SH-SY5Y (cell line): ENCODE measurements around the gene PLEKHA5.

Experiments used
- GATA2 ChIP-seq: IDR thresholded peaks from 2 replicates; pipeline ENCODE4 v1.6.1; 2011; ENCODE audit warnings: mild to moderate bottlenecking, low read depth, low read length
- GATA3 ChIP-seq: IDR thresholded peaks from 2 replicates; pipeline ENCODE4 v1.6.1; 2011; ENCODE audit warnings: low read depth, mild to moderate bottlenecking, low read length, moderate library complexity

PLEKHA5 gene, protein sequence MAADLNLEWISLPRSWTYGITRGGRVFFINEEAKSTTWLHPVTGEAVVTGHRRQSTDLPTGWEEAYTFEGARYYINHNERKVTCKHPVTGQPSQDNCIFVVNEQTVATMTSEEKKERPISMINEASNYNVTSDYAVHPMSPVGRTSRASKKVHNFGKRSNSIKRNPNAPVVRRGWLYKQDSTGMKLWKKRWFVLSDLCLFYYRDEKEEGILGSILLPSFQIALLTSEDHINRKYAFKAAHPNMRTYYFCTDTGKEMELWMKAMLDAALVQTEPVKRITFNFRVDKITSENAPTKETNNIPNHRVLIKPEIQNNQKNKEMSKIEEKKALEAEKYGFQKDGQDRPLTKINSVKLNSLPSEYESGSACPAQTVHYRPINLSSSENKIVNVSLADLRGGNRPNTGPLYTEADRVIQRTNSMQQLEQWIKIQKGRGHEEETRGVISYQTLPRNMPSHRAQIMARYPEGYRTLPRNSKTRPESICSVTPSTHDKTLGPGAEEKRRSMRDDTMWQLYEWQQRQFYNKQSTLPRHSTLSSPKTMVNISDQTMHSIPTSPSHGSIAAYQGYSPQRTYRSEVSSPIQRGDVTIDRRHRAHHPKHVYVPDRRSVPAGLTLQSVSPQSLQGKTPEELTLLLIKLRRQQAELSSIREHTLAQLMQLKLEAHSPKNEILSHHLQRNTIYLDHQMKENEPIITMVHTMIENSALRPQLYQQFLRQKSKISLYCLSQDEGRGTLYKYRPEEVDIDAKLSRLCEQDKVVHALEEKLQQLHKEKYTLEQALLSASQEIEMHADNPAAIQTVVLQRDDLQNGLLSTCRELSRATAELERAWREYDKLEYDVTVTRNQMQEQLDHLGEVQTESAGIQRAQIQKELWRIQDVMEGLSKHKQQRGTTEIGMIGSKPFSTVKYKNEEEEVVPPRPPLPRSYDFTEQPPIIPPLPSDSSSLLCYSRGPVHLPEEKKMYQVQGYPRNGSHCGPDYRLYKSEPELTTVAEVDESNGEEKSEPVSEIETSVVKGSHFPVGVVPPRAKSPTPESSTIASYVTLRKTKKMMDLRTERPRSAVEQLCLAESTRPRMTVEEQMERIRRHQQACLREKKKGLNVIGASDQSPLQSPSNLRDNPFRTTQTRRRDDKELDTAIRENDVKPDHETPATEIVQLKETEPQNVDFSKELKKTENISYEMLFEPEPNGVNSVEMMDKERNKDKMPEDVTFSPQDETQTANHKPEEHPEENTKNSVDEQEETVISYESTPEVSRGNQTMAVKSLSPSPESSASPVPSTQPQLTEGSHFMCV

DNA sequence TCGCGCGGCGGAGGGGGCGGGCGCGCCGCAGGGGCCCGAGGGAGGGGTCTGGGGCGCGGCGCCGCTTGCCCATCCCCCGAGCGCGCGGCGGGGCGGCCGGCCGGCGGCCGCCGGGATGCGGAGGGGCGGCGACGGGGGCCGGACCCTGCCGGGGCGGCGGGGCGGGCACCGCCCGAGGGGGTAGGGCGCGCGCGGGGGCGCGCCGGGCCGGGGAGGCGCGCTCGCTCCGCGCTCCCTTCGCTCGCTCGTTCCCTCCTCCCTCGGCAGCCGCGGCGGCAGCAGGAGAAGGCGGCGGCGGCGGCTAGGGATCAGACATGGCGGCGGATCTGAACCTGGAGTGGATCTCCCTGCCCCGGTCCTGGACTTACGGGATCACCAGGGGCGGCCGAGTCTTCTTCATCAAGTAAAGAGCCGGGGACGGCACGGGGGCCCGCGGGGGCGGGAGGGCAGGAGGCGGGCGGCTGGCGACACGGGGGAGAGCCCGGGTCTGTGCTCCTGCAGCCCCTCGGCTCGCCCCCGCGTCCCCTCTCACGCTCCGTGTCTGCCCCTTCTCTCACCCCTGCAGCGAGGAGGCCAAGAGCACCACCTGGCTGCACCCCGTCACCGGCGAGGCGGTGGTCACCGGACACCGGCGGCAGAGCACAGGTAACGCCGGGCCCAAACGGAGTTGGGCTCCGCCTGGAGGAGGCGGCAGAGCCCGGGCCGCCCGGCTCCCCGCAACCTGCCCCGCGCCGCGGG, at the start of gene PLEKHA5:
TSS of gene PLEKHA5 (plus strand) at position 248 of the 738 bp plus-strand sequence. CDS start at position 315, 67 bp downstream.
- TF ChIP-seq GATA2, result no peak
- TF ChIP-seq GATA3, result no peak

DNA sequence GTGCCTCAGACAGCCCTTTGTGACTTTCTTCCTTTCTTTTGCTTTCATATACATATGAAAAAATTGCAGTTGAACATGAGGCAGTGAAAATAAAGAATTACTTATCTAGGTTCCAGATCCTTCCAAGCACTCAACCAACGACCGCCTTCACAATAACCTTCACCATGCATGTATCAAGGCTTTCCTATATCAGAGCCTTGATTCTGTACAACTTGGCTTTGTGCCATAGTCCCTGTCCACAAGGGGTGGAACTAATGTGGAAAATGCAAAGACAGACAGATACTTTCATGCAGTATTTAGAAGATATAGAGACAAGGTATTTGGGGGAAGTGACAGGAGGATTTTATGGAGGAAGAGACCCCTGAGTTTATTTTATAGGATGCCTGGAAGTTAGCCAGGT, 48.6 kb upstream of the PLEKHA5 start:
- TF ChIP-seq GATA2 (no peak), GATA3 (no peak)

DNA sequence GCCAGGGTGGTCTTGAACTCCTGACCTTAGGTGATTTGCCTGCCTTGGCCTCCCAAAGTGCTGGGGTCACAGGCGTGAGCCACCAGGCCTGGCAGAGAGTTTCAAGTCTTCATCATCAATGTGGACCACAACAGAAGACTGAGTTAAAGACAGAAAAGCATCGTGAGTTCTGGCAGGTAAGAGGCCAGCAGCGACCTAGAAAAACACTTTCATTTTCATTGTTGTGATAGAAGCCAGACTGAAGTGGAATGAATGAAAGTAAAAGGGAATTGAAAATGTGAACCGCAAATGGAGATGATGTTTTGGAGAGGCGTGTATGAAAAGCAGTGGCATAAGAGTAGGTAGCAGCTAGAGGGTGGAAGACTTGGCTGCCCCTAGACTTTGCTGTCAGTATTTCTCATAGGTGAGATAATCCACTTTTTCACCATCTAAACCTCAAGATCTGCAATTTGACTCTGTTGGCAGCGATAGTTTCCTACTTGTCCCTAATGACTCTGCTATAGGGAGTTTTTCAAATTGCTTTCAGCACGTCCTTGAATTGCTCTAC, 47.1 kb upstream of the PLEKHA5 start:
- TF ChIP-seq GATA3 (no peak), GATA2 (no peak)

DNA sequence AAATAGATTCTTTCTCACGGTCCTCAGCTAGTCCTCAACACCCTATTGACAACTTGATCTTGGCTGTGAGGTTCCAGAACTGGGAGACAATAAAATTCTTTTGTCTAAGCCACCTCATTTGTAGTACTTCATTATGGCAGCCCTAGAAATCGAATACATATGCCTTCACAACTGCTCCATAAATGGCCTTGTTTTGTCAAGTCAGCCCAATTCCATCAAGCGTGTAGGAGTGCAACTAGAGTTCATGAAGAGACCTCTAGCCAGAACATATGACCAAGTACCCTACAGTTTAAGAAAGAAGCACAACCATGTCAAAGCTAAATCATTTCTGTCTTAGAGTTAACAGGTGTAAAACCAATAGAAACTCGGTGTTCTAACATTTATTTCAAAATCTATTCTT, 45.0 kb upstream of the PLEKHA5 start:
- TF ChIP-seq GATA2 (no peak), GATA3 (no peak)

DNA sequence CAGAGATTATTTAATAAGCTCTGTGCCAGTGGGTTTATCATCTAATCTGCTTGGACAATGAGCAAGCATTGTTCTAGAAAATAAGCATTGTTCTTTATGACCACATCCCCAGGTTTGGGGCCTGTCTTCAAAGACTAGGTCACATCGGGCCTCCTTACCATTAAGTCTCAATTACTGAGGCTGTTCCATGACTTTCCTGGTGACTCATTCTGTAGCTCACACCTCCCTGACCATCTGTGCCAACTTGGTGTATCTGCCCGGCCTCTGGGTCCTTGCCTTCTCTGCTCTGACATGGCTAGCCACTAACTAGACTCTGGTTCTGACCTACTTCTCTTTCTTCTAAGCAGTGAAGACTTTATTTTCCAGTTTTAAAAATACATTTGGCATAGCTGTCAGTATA, 44.4 kb upstream of the PLEKHA5 start:
- TF ChIP-seq GATA3 (no peak), GATA2 (no peak)

DNA sequence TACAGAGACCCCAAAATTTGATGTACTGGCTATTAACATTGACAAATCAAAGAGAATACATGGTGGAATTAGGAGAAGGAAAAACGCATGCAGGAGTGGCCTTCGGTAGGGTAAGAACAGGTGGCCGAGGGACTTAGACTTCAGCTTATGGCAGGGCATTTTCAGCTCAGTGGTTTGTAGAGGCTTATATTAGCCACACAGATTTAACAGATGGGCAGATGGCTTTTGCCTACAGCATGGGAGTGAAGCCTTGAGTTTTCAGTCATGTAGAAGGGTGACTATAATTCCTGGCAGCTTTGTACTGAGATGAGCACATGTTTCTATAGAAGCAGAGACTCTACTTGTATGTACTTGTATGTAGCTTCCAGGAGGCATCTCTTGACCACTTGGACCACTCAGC, 40.9 kb upstream of the PLEKHA5 start:
- TF ChIP-seq GATA2 (no peak), GATA3 (no peak)

DNA sequence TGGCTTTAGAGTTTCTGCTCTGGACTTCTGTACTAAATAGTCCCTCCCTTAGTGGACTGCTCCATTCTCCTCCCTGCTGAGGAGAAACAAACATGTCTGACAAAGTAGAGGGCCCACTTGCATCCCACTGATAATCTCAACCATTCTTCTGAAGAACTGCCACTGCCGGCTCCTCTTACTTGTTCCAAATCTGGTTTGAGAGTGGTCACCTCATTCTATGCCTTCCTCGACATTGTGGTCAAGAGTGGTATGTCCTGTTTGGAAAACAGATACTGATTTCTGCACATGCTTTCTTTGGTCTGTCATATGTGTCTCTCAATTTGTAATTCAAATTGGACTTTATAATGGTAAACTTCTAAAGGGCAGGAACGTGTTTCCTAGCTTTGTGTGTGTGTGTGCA, 36.3 kb upstream of the PLEKHA5 start:
- no peak for TF ChIP-seq GATA3
- TF ChIP-seq GATA2, result no peak

DNA sequence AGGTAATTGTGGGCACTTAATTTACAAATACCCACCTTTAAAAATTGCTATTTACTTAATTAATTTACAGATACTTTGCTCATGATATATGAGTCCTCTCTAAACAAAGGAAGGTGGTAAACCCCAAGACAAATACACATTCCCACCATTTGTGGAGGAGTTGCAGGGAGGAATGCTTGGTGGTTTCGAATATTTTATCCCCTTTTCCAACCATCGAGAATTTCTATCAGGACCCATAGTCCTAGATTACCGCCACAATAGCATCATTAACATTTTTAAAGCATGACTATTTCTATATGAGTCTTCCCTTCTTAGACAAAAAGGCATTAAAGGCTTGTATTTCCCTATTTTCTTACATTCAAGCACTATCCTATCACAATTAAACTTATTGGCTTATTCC, 34.2 kb upstream of the PLEKHA5 start:
- TF ChIP-seq GATA3 (no peak), GATA2 (no peak)

DNA sequence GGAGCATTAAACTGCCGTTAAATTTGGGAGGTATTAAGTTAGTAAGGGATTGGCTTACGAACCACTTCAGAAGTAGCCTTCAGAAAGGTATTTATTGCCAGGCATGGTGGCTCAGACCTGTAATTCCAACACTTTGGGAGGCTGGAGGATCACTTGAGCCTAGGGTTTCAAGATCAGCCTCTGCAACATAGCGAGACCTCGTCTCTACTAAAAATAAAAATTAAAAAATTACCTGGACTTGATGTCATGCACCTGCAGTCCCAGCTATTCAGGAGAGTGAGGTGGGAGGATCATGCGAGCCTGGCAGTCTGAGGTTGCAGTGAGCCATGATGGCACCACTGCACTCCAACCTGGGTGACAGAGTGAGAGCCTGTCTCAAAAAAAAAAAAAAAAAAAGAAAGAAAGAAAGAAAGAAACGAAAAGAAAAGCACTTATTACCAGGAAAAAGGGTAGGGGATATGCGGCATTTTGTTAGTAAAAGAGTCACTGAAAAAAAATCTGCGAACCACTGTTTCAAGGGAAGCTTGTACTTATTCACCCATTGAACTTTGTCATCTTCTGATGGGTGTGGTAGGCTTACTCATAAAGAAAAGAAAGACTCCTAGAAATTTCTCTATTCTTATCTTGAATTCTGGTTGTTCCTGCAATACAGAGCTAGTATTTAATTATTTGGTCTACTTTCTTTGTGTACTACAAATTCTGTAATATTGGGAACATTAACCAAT, 33.6 kb upstream of the PLEKHA5 start:
- TF ChIP-seq GATA3, result no peak
- no peak for TF ChIP-seq GATA2

DNA sequence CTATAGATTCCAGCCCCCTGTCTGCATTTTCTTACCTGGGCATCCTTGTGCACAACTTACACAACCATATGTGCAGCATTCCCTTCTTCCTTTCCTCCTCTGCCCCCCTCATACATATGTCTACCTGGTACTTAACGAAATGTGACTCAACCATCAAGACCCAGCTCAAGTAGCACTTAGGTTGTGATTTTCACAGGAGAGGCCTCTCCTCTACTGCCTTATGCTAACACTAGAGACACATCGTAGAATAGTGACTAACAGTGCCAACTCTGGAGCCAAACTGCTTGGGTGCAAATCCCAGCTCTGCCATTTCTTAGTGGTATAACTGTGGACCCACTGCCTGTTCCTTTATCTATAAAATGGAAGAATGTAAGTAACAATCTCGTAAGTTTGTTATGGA, 24.1 kb upstream of the PLEKHA5 start:
- no peak for TF ChIP-seq GATA2
- no peak for TF ChIP-seq GATA3

DNA sequence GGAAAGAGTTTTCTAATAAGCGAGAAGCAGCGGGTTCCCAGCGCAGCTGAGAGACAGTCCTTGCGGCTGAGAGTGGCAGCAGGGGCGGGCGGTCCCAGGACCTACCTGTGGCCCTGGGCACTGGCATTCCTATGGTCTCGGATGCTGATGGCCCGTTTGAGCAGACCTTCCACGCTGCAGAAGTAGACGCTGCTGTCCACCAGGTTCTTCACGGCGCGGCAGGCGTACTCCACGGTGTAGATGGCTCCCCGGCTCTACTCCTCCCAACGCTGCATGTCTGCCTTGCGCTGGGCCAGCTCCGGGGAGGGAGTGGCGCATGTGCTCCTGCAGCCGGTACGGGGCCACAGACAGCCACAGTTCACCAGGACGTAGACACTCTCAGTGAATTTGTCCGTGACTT, 21.8 kb upstream of the PLEKHA5 start:
- TF ChIP-seq GATA2, result no peak
- TF ChIP-seq GATA3, result no peak

DNA sequence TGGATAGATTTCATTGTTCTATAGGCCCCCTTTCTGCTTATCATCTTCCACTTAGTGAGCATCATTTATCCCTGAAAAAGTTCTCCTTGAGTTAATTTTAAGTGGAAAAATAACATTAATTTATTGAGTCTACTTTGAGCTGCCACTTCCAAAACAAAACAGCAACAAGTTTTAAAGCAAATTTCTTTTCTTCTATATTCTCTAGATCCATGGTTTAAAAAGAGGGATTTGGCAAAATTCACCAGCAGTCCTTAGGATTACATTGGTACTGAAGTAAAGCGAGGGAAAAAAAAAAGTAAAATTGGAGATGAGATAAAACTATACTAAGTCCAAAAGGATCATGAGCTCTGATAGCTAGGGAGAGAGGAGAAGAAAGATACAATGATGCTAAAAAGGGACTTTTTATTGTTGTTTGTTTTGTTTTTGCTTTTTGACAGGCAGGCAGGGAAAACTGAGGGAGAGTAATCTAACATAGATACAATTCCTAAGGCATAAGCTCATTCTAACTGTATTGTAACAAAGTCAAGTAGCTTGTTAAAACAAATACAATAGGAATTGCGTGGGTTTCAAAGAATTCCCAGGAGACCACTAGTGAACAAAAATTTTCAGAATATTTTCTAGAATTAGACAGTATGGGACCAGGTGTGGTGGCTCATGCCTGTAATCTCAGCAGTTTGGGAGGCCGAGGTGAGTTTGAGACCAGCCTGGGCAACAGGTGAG, 19.2 kb upstream of the PLEKHA5 start:
- TF ChIP-seq GATA3 (no peak), GATA2 (no peak)
